PC-9 (cell line): ENCODE data around the gene RAB3C.

Experiments used
- EZH2 ChIP-seq: fragments of 200-600 bp; sonication (generic); IDR thresholded peaks from 2 replicates; pipeline ENCODE4 v1.8.0; 2017; ENCODE audit warnings: antibody characterized with exemption, low read depth
- TF ChIP-seq, protein P1 (sequence below): fragments of 200-600 bp; sonication (generic); conservative IDR thresholded peaks from 2 replicates; pipeline ENCODE4 v1.6.1; 2017; ENCODE audit warnings: mixed run types, antibody characterized with exemption, mild to moderate bottlenecking, moderate library complexity

DNA sequence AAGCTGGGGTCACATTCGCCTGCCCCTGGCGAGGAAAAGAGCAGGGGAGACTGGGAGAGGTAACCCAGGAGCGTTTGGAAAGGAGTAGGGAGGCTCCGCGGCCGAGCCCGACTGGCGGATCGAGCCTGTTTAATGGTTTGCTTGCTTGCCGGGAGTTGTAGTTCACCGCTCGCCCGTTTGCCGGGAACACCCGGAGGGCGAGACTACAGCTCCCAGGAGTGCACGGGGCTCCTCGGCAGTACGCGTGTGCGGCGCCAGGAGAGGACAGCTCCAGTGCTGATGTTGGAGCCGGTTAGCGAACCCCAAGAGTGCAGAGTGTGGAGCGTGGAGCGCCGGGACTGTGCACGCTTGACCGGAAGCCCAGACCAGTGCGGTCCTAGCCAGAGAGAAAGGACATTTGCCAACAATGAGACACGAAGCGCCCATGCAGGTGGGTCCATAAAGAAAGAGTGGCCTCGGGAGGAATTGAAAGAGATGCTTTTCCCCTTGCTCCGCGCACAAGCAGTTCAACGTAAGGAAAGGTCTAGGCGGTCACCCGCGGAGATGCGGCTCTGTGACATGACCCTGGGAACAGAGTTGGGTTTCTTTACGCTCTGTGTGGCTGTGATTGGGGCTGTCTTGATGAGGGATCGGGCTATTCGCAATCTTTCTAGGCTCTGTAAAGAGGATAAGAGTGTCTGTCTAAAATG is at the start of gene RAB3C:
- TF ChIP-seq, protein P1, sequence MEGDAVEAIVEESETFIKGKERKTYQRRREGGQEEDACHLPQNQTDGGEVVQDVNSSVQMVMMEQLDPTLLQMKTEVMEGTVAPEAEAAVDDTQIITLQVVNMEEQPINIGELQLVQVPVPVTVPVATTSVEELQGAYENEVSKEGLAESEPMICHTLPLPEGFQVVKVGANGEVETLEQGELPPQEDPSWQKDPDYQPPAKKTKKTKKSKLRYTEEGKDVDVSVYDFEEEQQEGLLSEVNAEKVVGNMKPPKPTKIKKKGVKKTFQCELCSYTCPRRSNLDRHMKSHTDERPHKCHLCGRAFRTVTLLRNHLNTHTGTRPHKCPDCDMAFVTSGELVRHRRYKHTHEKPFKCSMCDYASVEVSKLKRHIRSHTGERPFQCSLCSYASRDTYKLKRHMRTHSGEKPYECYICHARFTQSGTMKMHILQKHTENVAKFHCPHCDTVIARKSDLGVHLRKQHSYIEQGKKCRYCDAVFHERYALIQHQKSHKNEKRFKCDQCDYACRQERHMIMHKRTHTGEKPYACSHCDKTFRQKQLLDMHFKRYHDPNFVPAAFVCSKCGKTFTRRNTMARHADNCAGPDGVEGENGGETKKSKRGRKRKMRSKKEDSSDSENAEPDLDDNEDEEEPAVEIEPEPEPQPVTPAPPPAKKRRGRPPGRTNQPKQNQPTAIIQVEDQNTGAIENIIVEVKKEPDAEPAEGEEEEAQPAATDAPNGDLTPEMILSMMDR, result no peak
- no peak for TF ChIP-seq EZH2
